GM06990 (cell line): ENCODE data around the gene SUPT4H1.
"Not testable (repeated sequence)": the region's sequence is repeated elsewhere in the genome, so short reads cannot be mapped to it uniquely, and the experiment has no call there.

Experiments used
- DNase-seq: peaks from one replicate; pipeline ENCODE4 v3.0.0-alpha.2; 2011; ENCODE audit not compliant: insufficient read length; ENCODE audit errors: extremely low read depth
- H3K27me3 ChIP-seq: replicated peaks from 2 replicates; pipeline ENCODE4 v1.6.0; 2011; ENCODE audit warnings: low read length; ENCODE audit not compliant: control insufficient read depth, insufficient read depth
- H3K36me3 ChIP-seq: 2 replicates; pipeline ENCODE4 v1.5.1; 2011; ENCODE audit warnings: low read length; ENCODE audit not compliant: control insufficient read depth, insufficient read depth
- H3K4me3 ChIP-seq: replicated peaks from 2 replicates; pipeline ENCODE4 v1.5.1; 2011; ENCODE audit warnings: low read depth, mild to moderate bottlenecking, control low read depth, low read length
- CTCF ChIP-seq: IDR thresholded peaks from 2 replicates; pipeline ENCODE4 v1.5.1; 2011; ENCODE audit warnings: low read length, control low read depth, mild to moderate bottlenecking, inconsistent platforms; ENCODE audit not compliant: insufficient read depth, poor library complexity, severe bottlenecking

SUPT4H1 gene

DNA sequence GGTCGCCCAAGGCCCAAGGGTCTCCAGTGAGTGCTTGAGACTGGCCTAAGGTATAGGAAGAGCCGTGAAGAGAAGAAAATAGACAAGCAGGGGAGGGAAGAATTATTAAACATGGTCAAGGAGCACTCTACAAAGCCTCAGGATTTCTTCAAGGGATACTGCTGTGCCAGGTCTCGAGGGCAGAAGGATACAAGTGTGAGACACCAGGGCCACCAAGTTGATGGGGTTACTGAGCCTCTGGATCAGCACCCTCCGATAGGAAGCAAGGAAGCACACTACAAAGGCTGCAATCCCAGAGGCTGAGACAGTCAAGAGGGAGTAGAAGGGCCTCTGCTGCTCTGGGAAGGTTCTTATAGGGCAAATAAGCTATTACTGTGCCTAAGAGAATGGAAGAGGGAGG is 6.5 kb downstream of the SUPT4H1 start:
- H3K27me3 ChIP-seq, result no peaks in the 10 kb centered on the region
- peak overlapping the region; percentile 50 for H3K4me3 ChIP-seq
- peaks cover 18% of the 10 kb centered on the region for H3K36me3 ChIP-seq
- no peak for DNase-seq
- TF ChIP-seq CTCF, result no peak

DNA sequence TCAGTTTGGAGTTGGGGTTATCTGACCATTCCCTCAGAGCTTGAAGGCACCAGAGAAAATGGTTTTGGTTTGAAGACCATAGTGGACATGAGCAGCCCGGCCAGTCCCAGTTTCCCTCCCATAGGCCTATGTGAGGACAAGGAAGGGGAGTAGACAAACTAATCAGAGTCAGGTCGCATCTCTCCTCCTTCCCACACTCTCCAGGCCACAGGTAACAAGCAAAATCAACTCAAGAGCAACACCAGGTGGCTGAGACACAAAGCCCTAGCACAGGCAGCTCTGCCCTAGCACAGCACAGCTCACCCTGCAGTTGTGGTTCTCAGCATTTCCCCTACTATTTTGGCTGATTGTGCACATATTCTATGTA is 7.2 kb downstream of the SUPT4H1 start:
- no peak for DNase-seq
- Histone ChIP-seq H3K27me3 (no peaks in the 10 kb centered on the region), H3K4me3 (peak overlapping the region; percentile 50), H3K36me3 (peaks cover 18% of the 10 kb centered on the region)
- TF ChIP-seq CTCF, result peak; percentile 71

- Histone ChIP-seq H3K36me3 (peaks cover 16% of the 10 kb centered on the region), H3K27me3 (no peaks in the 10 kb centered on the region), H3K4me3 (peak overlapping the region; percentile 57)
- no peak for TF ChIP-seq CTCF
- DNase-seq, result peak; percentile 85
Measured at GRCh38 chr17:58344047-58344790, 7.8 kb downstream of the SUPT4H1 start.

DNA sequence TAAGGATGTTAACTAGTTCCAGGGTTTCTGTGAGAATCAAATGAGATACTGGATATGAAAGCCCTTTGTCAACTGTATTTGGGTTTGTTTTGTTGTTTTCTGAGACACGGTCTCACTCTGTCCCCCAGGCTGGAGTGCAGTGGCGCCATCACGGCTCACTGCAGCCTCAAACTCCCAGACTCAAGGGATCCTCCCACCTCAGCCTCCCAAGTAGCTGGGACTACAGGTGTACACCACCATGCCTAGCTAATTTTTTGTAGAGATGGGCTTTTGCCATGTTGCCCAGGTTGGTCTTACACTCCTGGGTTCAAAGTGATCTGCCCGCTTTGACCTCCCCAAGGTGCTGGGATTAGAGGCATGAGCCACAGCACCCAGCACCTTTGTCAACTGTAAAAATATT is 8.9 kb downstream of the SUPT4H1 start:
- Histone ChIP-seq H3K36me3 (peaks cover 16% of the 10 kb centered on the region), H3K4me3 (peak overlapping the region; percentile 57), H3K27me3 (no peaks in the 10 kb centered on the region)
- TF ChIP-seq CTCF, result no peak
- no peak for DNase-seq

DNA sequence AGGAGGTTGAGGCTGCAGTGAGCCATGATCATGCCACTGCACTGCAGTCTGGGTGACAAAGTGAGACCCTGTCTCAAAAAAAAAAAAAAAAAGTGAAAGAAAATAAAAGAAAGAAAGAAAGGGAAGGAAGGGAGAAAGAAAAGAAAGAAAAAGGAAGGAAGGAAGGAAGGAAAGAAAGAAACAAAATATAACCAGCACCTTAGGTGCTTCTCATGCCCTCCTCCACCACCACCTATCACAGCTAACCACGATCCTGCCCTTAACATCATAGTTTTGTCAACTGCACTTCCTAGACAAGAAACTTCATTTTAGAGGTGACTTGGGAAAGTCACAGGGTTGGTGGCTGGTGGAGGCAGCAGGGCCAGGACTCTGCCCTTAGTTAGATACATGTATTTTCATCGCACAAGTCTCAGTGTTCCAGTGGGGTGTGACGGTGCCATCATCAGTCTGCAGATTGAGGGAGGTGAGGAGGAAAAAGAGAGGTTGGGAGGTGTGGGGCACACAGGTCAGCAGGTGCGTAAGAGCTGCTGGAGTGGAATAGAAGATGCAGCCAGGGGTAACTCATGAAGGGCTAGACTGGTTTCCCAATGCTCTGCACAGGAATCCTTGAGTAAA is 10.0 kb downstream of the SUPT4H1 start:
- DNase-seq, result no peak
- Histone ChIP-seq H3K27me3 (no peaks in the 10 kb centered on the region), H3K4me3 (peak overlapping the region; percentile 32), H3K36me3 (peaks cover 8% of the 10 kb centered on the region)
- no peak for TF ChIP-seq CTCF

DNA sequence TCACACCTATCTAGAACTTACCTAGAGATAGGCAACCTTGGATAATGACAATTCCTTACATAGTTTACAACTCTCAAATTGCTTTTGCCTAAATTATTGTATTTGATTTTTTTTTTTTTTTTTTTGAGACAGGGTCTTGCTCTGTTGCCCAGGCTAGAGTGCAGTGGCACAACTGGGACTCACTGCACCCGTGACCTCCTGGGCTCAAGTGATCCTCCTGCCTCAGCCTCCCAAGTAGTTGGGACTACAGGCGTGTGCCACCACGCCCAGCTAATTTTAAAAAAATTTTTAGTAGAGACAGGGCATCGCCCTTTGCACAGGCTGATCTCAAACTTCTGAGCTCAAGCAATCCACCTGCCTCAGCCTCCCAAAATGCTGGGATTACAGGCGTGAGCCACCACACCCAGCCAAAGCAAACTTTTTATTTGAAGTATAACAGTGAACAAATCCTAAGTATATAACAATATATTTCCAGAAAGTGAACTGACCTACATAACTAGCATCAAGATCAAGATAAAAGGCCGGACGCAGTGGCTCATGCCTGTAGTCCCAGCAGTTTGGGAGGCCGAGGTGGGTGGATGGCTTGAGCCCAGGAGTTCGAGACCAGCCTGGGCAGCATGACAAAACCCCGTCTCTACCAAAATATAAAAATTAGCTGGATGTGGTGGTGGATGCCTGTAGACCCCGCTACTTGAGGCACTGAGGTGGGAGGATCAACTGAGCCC is 10.7 kb downstream of the SUPT4H1 start:
- H3K27me3 ChIP-seq, H3K36me3 ChIP-seq, DNase-seq: not testable (repeated sequence)
- H3K4me3 ChIP-seq, result peak overlapping the region; percentile 82
